ENCODE results near the gene GLIS1.

DNA sequence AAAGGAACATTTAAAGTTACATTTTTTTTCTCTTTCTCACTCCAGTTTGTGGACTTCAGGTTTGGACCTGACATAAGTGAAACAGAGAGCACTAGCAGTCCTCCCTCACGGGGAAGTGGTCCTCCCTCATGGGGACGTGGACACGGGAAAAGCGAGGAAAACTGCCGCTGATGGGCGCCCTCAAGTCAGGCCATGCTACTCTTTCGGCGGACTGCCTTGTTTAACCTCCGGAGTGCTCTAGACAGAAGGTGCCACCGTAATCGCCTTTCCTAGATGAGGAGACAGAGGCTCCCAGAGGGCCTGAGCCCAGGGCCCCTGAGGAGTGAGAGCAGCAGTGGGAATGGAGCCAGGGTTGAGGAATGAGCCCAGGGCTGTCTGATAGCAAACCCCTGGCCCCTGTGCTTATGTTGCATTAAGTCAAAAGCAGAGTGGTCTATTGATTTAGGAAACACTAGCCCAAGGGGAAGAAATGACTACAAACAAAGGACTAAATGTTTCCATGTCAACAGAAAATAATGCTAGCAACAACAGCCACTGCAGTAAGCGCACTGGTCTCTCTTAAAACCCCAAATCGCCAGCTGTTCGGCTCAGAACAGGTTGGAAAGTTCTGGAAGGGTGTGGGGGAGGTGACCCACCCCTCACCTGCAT, 195.7 kb downstream of the GLIS1 start:
- TF ChIP-seq CTCF (conservative IDR thresholded peaks at IDR 0.05; ENCODE audit: low read depth, low read length): no peak
- TF ChIP-seq EZH2 (IDR thresholded peaks at IDR 0.05; ENCODE audit: borderline replicate concordance, low read depth, low read length, poor library complexity, severe bottlenecking): no peak

Data from A673 (cell line).